Loucy (cell line): ENCODE data around the gene CENPO.

ENCODE experiments used
- EZH2phosphoT487 ChIP-seq: fragments of 200-600 bp; IDR thresholded peaks from 2 replicates; pipeline ENCODE4 v1.6.1; 2018; ENCODE audit warnings: antibody characterized with exemption, mild to moderate bottlenecking, moderate library complexity, borderline replicate concordance
- TF ChIP-seq, protein P1 (sequence below): fragments of 200-600 bp; sonication (generic); conservative IDR thresholded peaks from 2 replicates; pipeline ENCODE4 v1.5.1; 2014; ENCODE audit warnings: mild to moderate bottlenecking, antibody characterized with exemption, low read length

DNA sequence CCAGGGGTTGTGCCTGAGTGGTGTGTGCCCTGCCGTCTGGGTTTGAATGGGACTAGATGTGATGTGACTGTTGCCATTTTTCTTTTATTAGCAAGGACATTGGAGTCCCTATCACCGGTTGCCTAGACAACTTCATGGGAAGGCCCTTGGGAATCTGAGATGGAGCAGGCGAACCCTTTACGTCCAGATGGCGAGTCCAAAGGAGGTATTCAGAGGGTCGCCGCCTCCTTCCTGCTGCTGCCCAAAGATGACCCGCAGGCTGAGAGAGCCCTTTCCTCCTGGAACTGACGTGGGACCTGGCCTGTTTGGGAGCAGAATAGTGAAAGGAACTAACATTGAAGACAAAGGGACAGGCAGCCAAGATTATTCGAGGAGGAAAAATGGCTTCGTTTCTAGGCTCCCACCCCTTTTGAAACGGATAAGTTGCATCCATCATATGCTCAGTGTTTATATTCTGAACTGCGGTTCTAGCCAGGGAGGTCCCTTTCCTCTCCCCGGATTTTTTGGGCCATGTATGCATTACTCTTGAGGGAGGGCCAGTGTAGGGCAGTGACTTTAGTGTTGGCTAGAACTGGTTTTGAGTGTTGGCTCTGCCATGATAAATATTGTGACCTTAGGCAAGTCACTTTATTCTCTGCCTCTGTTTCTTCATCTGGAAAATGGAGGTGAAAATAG is 673 bp downstream of the CENPO start:
- TF ChIP-seq, protein P1, sequence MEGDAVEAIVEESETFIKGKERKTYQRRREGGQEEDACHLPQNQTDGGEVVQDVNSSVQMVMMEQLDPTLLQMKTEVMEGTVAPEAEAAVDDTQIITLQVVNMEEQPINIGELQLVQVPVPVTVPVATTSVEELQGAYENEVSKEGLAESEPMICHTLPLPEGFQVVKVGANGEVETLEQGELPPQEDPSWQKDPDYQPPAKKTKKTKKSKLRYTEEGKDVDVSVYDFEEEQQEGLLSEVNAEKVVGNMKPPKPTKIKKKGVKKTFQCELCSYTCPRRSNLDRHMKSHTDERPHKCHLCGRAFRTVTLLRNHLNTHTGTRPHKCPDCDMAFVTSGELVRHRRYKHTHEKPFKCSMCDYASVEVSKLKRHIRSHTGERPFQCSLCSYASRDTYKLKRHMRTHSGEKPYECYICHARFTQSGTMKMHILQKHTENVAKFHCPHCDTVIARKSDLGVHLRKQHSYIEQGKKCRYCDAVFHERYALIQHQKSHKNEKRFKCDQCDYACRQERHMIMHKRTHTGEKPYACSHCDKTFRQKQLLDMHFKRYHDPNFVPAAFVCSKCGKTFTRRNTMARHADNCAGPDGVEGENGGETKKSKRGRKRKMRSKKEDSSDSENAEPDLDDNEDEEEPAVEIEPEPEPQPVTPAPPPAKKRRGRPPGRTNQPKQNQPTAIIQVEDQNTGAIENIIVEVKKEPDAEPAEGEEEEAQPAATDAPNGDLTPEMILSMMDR = no peak
- no peak for TF ChIP-seq EZH2phosphoT487
